ENCODE measurements around the gene CDC42EP4. TPM values are rescaled to one million over a fixed set of nuclear protein-coding genes. Genes with fewer than 3 reads are reported as not detected.

The CDC42EP4 gene
- total RNA-seq, 1 donor from 2014 or later, result 22.9 TPM

GRCh38 chr17:73290399-73291259 is 21.2 kb downstream of the CDC42EP4 start:
- peak overlapping the region; percentile 54 for H3K4me3 Mint-ChIP-seq (ENCODE audit: unreplicated experiment)
- H3K36me3 Mint-ChIP-seq (ENCODE audit: low read depth, unreplicated experiment), result peaks cover 6% of the 10 kb centered on the region
- TF ChIP-seq, protein P1, sequence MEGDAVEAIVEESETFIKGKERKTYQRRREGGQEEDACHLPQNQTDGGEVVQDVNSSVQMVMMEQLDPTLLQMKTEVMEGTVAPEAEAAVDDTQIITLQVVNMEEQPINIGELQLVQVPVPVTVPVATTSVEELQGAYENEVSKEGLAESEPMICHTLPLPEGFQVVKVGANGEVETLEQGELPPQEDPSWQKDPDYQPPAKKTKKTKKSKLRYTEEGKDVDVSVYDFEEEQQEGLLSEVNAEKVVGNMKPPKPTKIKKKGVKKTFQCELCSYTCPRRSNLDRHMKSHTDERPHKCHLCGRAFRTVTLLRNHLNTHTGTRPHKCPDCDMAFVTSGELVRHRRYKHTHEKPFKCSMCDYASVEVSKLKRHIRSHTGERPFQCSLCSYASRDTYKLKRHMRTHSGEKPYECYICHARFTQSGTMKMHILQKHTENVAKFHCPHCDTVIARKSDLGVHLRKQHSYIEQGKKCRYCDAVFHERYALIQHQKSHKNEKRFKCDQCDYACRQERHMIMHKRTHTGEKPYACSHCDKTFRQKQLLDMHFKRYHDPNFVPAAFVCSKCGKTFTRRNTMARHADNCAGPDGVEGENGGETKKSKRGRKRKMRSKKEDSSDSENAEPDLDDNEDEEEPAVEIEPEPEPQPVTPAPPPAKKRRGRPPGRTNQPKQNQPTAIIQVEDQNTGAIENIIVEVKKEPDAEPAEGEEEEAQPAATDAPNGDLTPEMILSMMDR (IDR thresholded peaks at IDR 0.05; ENCODE audit: unreplicated experiment), result no peak
- no peaks in the 10 kb centered on the region for H3K9me3 Mint-ChIP-seq (ENCODE audit: unreplicated experiment)
- peaks cover 2% of the 10 kb centered on the region for H3K27me3 Mint-ChIP-seq (ENCODE audit: unreplicated experiment)
- no peak overlapping the region for H3K27ac Mint-ChIP-seq (ENCODE audit: unreplicated experiment)
- DNase-seq (ENCODE audit: low spot score), result no peak
- H3K4me1 Mint-ChIP-seq (ENCODE audit: unreplicated experiment), result peaks cover 11% of the 10 kb centered on the region

DNA sequence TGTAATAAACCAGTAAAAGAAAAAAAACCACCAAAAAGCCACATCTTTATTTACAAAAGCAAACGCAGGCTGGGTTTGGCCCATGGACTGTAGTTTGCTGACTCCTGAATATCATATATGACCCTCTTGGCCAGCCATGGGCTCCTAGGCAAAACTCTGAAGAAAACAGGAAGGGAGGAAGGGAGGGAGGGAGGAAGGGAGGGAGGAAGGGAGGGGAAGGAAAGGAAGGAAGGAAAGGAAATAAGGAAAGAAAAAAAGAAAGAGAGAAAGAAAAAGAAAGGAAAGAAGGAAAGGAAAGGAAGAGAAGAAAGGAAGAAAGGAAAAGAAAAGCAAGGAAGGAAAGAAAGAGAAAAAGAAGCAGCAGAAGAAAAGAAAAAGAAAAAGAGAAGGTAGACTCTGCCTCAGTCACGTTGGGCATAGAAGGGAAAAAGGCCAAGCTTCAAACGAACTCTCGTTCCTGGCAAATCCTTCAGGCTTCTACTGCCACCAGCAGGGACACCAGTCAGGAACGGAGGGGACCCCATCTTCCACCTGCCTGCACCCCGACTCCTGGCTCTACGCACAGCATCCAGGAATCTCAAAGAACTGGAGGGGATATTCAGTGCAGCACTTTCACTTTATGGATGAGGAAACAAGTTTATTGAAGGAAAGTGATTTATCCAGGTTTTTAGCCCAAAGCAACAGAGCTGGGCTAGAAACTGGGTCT is 22.1 kb downstream of the CDC42EP4 start:
- H3K27ac Mint-ChIP-seq (ENCODE audit: unreplicated experiment), result no peak overlapping the region
- H3K4me1 Mint-ChIP-seq (ENCODE audit: unreplicated experiment), result peaks cover 11% of the 10 kb centered on the region
- TF ChIP-seq, protein P1 (IDR thresholded peaks at IDR 0.05; ENCODE audit: unreplicated experiment), result no peak
- peaks cover 2% of the 10 kb centered on the region for H3K27me3 Mint-ChIP-seq (ENCODE audit: unreplicated experiment)
- DNase-seq (ENCODE audit: low spot score), result no peak
- no peaks in the 10 kb centered on the region for H3K9me3 Mint-ChIP-seq (ENCODE audit: unreplicated experiment)
- no peak overlapping the region for H3K4me3 Mint-ChIP-seq (ENCODE audit: unreplicated experiment)
- peaks cover 6% of the 10 kb centered on the region for H3K36me3 Mint-ChIP-seq (ENCODE audit: low read depth, unreplicated experiment)

GRCh38 chr17:73288534-73289302 is 23.1 kb downstream of the CDC42EP4 start:
- Mint-ChIP-seq H3K4me1 (ENCODE audit: unreplicated experiment) (peaks cover 11% of the 10 kb centered on the region), H3K36me3 (ENCODE audit: low read depth, unreplicated experiment) (peaks cover 6% of the 10 kb centered on the region), H3K9me3 (ENCODE audit: unreplicated experiment) (no peaks in the 10 kb centered on the region), H3K27me3 (ENCODE audit: unreplicated experiment) (peaks cover 2% of the 10 kb centered on the region), H3K4me3 (ENCODE audit: unreplicated experiment) (no peak overlapping the region), H3K27ac (ENCODE audit: unreplicated experiment) (no peak overlapping the region)
- no peak for DNase-seq (ENCODE audit: low spot score)
- TF ChIP-seq, protein P1 (IDR thresholded peaks at IDR 0.05; ENCODE audit: unreplicated experiment), result no peak

DNA sequence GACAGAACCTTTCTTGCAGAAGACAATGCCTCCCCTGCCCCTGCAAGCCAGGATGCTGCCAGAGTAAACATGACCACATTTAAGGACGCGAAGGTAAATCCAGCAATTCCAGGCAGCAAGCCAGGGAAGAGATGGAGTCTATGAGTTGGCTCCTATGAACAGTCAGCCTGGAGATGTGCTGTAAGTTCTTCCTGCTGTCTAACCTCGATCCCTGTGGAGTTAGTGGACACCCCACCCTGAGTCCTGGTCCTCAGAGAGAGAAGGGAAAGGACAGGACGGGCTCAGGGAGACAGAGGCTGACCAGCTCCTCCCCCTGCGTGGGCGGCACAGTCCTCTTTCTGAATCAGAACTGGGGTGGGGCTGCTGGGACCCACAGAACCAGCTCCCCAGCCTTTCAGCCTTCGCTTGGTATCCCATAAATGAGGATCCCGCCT is 24.9 kb downstream of the CDC42EP4 start:
- Mint-ChIP-seq H3K27ac (ENCODE audit: unreplicated experiment) (no peak overlapping the region), H3K27me3 (ENCODE audit: unreplicated experiment) (peaks cover 2% of the 10 kb centered on the region), H3K4me3 (ENCODE audit: unreplicated experiment) (peak overlapping the region; percentile 17), H3K9me3 (ENCODE audit: unreplicated experiment) (no peaks in the 10 kb centered on the region), H3K36me3 (ENCODE audit: low read depth, unreplicated experiment) (peaks cover 12% of the 10 kb centered on the region), H3K4me1 (ENCODE audit: unreplicated experiment) (peaks cover 13% of the 10 kb centered on the region)
- DNase-seq (ENCODE audit: low spot score), result no peak
- TF ChIP-seq, protein P1 (IDR thresholded peaks at IDR 0.05; ENCODE audit: unreplicated experiment), result no peak
